ENCODE data around the gene RCVRN. TPM values are rescaled to one million over a fixed set of nuclear protein-coding genes. Genes with fewer than 3 reads are reported as not detected.

Gene RCVRN
- total RNA-seq, 1 experiment from 2014 or later = not detected

DNA sequence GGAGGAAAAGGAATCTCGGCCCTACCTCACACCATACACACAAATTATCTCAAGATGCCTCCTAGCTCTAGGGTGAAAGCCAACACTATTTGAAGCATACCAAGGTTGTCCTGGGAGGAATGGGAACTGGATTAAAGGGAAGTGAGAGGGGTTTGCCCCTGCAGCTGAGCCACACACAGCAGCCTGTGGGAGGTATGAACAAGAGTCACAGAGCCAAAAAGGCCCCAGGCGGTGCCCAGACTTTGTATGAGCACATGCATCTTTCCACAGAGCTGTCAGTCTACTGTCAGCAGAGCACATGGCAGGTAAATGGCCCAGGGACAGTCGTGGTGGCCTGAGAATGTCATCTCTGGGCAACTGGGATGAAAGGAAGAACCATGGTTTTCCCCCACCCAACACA lies 31.0 kb upstream of the RCVRN start:
- Histone ChIP-seq H3K9me2 (replicated peaks; ENCODE audit: low read length) (no peaks in the 10 kb centered on the region), H3K79me2 (ENCODE audit: low read length) (no peaks in the 10 kb centered on the region), H2AFZ (ENCODE audit: low read length) (no peak overlapping the region), H3K4me3 (ENCODE audit: low read length) (no peak overlapping the region), H3K27me3 (ENCODE audit: low read length) (peaks cover 11% of the 10 kb centered on the region; the same call in 1 of the 2 replicates), H4K20me1 (ENCODE audit: low read length) (no peaks in the 10 kb centered on the region), H3K4me2 (ENCODE audit: low read length) (no peak overlapping the region), H3K9me3 (ENCODE audit: low read length) (no peaks in the 10 kb centered on the region), H3K27ac (ENCODE audit: low read length) (no peak overlapping the region), H3F3A (ENCODE audit: low read length, unreplicated experiment) (no peaks in the 10 kb centered on the region), H3K36me3 (ENCODE audit: low read depth, low read length) (no peaks in the 10 kb centered on the region), H3K9ac (ENCODE audit: low read length) (no peak overlapping the region), H3K4me1 (ENCODE audit: insufficient read depth, low read length) (no peaks in the 10 kb centered on the region)
- ATAC-seq = no peak
- POLR2A ChIA-PET (ENCODE audit: unreplicated experiment) = no interaction called here
- CTCF ChIA-PET = no interaction called here
- no peak for DNase-seq
- intact Hi-C loops (cut with micrococcal nuclease) = no loop called here
- BruUV-seq (replicated peaks) = no TSS peak
- TF ChIP-seq, protein P1, sequence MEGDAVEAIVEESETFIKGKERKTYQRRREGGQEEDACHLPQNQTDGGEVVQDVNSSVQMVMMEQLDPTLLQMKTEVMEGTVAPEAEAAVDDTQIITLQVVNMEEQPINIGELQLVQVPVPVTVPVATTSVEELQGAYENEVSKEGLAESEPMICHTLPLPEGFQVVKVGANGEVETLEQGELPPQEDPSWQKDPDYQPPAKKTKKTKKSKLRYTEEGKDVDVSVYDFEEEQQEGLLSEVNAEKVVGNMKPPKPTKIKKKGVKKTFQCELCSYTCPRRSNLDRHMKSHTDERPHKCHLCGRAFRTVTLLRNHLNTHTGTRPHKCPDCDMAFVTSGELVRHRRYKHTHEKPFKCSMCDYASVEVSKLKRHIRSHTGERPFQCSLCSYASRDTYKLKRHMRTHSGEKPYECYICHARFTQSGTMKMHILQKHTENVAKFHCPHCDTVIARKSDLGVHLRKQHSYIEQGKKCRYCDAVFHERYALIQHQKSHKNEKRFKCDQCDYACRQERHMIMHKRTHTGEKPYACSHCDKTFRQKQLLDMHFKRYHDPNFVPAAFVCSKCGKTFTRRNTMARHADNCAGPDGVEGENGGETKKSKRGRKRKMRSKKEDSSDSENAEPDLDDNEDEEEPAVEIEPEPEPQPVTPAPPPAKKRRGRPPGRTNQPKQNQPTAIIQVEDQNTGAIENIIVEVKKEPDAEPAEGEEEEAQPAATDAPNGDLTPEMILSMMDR (conservative IDR thresholded peaks at IDR 0.05; ENCODE audit: low read depth, low read length) = no peak
- no peak for TF ChIP-seq EZH2phosphoT487 (IDR thresholded peaks at IDR 0.05; ENCODE audit: borderline replicate concordance, low read length)
- TF ChIP-seq EZH2 (IDR thresholded peaks at IDR 0.05; ENCODE audit: low read length, unreplicated experiment) = no peak

DNA sequence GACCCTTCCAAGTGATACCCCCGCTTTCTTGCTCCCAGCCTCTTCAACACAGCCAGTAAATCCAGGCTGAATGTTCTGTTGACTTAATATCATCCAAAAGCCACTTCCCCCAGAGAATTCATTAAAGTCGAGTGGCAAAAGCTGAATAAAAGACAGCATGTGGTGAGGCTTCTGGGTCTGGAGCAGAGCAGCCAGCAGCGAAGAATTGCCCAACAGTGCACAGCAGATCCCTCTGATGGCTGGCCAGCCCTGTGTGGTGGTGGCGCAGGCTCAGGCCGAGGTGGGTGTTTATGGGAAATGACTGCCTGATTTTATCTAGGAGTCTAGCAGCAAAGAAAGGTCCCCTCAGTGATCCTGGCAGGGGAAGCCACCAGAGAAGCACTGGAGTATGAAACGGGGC lies 30.3 kb upstream of the RCVRN start:
- POLR2A ChIA-PET (ENCODE audit: unreplicated experiment) = no interaction called here
- no peaks in the 10 kb centered on the region for H4K20me1 ChIP-seq (ENCODE audit: low read length)
- H3K9me2 ChIP-seq (replicated peaks; ENCODE audit: low read length) = no peaks in the 10 kb centered on the region
- CTCF ChIA-PET = no interaction called here
- ATAC-seq (no peak), DNase-seq (no peak)
- intact Hi-C loops (cut with micrococcal nuclease) = no loop called here
- H3F3A ChIP-seq (ENCODE audit: low read length, unreplicated experiment) = no peaks in the 10 kb centered on the region
- H3K27ac ChIP-seq (ENCODE audit: low read length) = no peak overlapping the region
- peaks cover 10% of the 10 kb centered on the region; the same call in 1 of the 2 replicates for H3K27me3 ChIP-seq (ENCODE audit: low read length)
- H3K4me2 ChIP-seq (ENCODE audit: low read length) = no peak overlapping the region
- BruUV-seq (replicated peaks) = no TSS peak
- H3K4me1 ChIP-seq (ENCODE audit: insufficient read depth, low read length) = no peaks in the 10 kb centered on the region
- no peak overlapping the region for H3K4me3 ChIP-seq (ENCODE audit: low read length)
- no peak for TF ChIP-seq EZH2phosphoT487 (IDR thresholded peaks at IDR 0.05; ENCODE audit: borderline replicate concordance, low read length)
- TF ChIP-seq EZH2 (IDR thresholded peaks at IDR 0.05; ENCODE audit: low read length, unreplicated experiment) = no peak
- TF ChIP-seq, protein P1 (conservative IDR thresholded peaks at IDR 0.05; ENCODE audit: low read depth, low read length) = no peak
- H3K9ac ChIP-seq (ENCODE audit: low read length) = no peak overlapping the region
- no peaks in the 10 kb centered on the region for H3K79me2 ChIP-seq (ENCODE audit: low read length)
- no peaks in the 10 kb centered on the region for H3K9me3 ChIP-seq (ENCODE audit: low read length)
- no peaks in the 10 kb centered on the region for H3K36me3 ChIP-seq (ENCODE audit: low read depth, low read length)
- no peak overlapping the region for H2AFZ ChIP-seq (ENCODE audit: low read length)

DNA sequence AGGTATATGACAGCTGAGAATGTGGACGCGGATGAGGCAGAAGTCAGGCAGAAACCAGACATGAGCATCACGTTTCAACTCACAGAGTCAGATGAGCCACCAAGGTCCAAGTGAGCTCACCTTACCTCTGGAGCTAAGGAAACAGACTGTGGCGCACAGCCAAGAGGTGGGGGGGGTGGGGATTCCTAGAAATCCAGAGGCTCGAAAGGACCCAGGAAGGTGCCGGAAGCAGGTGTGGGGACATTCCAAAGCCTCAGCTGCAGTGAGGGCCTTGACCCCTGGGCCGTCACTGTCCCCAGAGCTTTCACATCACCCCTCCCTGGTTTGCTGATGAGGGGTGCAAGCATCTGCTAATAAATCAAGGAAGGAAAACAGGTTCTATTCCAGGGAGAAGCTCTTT lies 29.3 kb upstream of the RCVRN start:
- ATAC-seq (no peak), DNase-seq (no peak)
- TF ChIP-seq EZH2phosphoT487 (IDR thresholded peaks at IDR 0.05; ENCODE audit: borderline replicate concordance, low read length) (no peak), EZH2 (IDR thresholded peaks at IDR 0.05; ENCODE audit: low read length, unreplicated experiment) (no peak)
- TF ChIP-seq, protein P1 (conservative IDR thresholded peaks at IDR 0.05; ENCODE audit: low read depth, low read length) = no peak
- Histone ChIP-seq H2AFZ (ENCODE audit: low read length) (no peak overlapping the region), H3F3A (ENCODE audit: low read length, unreplicated experiment) (no peaks in the 10 kb centered on the region), H3K4me1 (ENCODE audit: insufficient read depth, low read length) (no peaks in the 10 kb centered on the region), H3K79me2 (ENCODE audit: low read length) (no peaks in the 10 kb centered on the region), H3K27ac (ENCODE audit: low read length) (no peak overlapping the region), H3K9me2 (replicated peaks; ENCODE audit: low read length) (no peaks in the 10 kb centered on the region), H3K9ac (ENCODE audit: low read length) (no peak overlapping the region), H3K4me3 (ENCODE audit: low read length) (no peak overlapping the region), H3K4me2 (ENCODE audit: low read length) (no peak overlapping the region), H4K20me1 (ENCODE audit: low read length) (no peaks in the 10 kb centered on the region), H3K9me3 (ENCODE audit: low read length) (no peaks in the 10 kb centered on the region), H3K27me3 (ENCODE audit: low read length) (peaks cover 16% of the 10 kb centered on the region; the same call in 1 of the 2 replicates), H3K36me3 (ENCODE audit: low read depth, low read length) (no peaks in the 10 kb centered on the region)
- intact Hi-C loops (cut with micrococcal nuclease) = no loop called here
- BruUV-seq (replicated peaks) = no TSS peak
- ChIA-PET CTCF (no interaction called here), POLR2A (ENCODE audit: unreplicated experiment) (no interaction called here)

All from PC-3 (cell line).